HepG2 (cell line): ENCODE measurements around the gene OR8D1. TPM values are rescaled to one million over a fixed set of nuclear protein-coding genes. Genes with fewer than 3 reads are reported as not detected.

ENCODE experiments used
- ATAC-seq: fragments of 200-7000 bp; cut with Tn5 transposase; 3 replicates; pipeline ENCODE4 v1.9.1; 2020; ENCODE audit warnings: mild to moderate bottlenecking, moderate library complexity
- BruUV-seq: library from RNA; stranded (reverse); fragments of 400-500 nt; replicated peaks from 2 replicates; lab custom pipeline; 2021; lab: Mats Ljungman, UMichigan
- CTCF ChIA-PET: fragments of 300-600 bp; formaldehyde crosslinking; extraction: SDS; loops from one replicate; lab custom pipeline; 2021; ENCODE audit warnings: low total read pairs, inconsistent platforms, low intra/inter-chr PET ratio; lab: Yijun Ruan, JAX
- POLR2A ChIA-PET: fragments of 350-600 bp; sonication (Branson Sonifier 250); formaldehyde crosslinking; loops from one replicate; lab custom pipeline; 2020; ENCODE audit warnings: antibody characterized with exemption, inconsistent platforms; lab: Yijun Ruan, JAX
- DNase-seq: peaks from one replicate; pipeline ENCODE4 v3.0.0-alpha.2; 2015; ENCODE audit warnings: low spot score
- FAIRE-seq: peaks from 3 replicates; lab custom pipeline; 2011; peaks lifted over from hg19 to GRCh38; lab: Jason Lieb, UNC
- H2AFZ ChIP-seq: one replicate; pipeline ENCODE4 v1.6.1; 2011; ENCODE audit warnings: low read length, inconsistent platforms
- H3K27ac ChIP-seq: fragments of 300-600 bp; 3 replicates; pipeline ENCODE4 v1.8.0; 2011; ENCODE audit warnings: mixed run types, mild to moderate bottlenecking, mixed read lengths, low read length, inconsistent platforms; ENCODE audit not compliant: insufficient read depth; ENCODE audit errors: extremely low read length
- H3K27me3 ChIP-seq, 2 experiments: fragments of 200-600 bp in 1 of 2; 2 replicates in 1 of 2; 3 replicates in 1 of 2; pipeline versions ENCODE4 v1.6.0 to v1.8.0; 2011; ENCODE audit warnings: low read length in 2 of 2, mild to moderate bottlenecking in 2 of 2, moderate library complexity in 2 of 2, inconsistent platforms in 1 of 2; ENCODE audit not compliant: insufficient read depth in 2 of 2, control insufficient read depth in 1 of 2
- H3K36me3 ChIP-seq, 2 experiments: fragments of 200-600 bp in 1 of 2; replicated peaks in 1 of 2; 2 replicates in 1 of 2; 3 replicates in 1 of 2; pipeline versions ENCODE4 v1.5.1 to v1.8.0; 2011; ENCODE audit warnings: low read length in 2 of 2, inconsistent platforms in 1 of 2; ENCODE audit not compliant: insufficient read depth in 2 of 2, control insufficient read depth in 1 of 2
- H3K4me1 ChIP-seq: 2 replicates; pipeline ENCODE4 v1.5.1; 2012; ENCODE audit warnings: low read length, inconsistent platforms; ENCODE audit not compliant: insufficient read depth
- H3K4me2 ChIP-seq: 2 replicates; pipeline ENCODE4 v1.6.0; 2011; ENCODE audit warnings: low read depth, low read length, inconsistent platforms
- H3K4me3 ChIP-seq, 3 experiments: fragments of 200-600 bp in 1 of 3; sonication (generic), shearing (Covaris generic) in 1 of 3; replicated peaks in 1 of 3; 2 replicates each; pipeline ENCODE4 v1.5.1; 2011 to 2016; ENCODE audit warnings: low read length in 3 of 3, inconsistent platforms in 2 of 3, low read depth in 2 of 3, mild to moderate bottlenecking in 2 of 3, control low read depth in 1 of 3, mixed read lengths in 1 of 3; ENCODE audit not compliant: insufficient read depth in 1 of 3
- H3K79me2 ChIP-seq: one replicate; pipeline ENCODE4 v1.6.1; 2011; ENCODE audit warnings: low read length, inconsistent platforms; ENCODE audit not compliant: insufficient read depth
- H3K9ac ChIP-seq: 2 replicates; pipeline ENCODE4 v1.6.0; 2011; ENCODE audit warnings: mild to moderate bottlenecking, low read depth, low read length, inconsistent platforms; ENCODE audit not compliant: insufficient read depth
- H3K9me3 ChIP-seq: 2 replicates; pipeline ENCODE4 v1.5.1; 2012; ENCODE audit warnings: mild to moderate bottlenecking, low read length
- H4K20me1 ChIP-seq: 2 replicates; pipeline ENCODE4 v1.6.0; 2011; ENCODE audit warnings: inconsistent platforms, mild to moderate bottlenecking, low read length, moderate library complexity; ENCODE audit not compliant: insufficient read depth
- DDIT3 ChIP-seq: sonication (generic); formaldehyde crosslinking; IDR thresholded peaks from 2 replicates; pipeline ENCODE4 v1.4.0; 2020; ENCODE audit warnings: mild to moderate bottlenecking, missing genetic modification reagents
- GLI4 ChIP-seq: sonication (generic); formaldehyde crosslinking; IDR thresholded peaks from 2 replicates; pipeline ENCODE4 v1.5.1; 2020; ENCODE audit warnings: missing genetic modification reagents, mild to moderate bottlenecking, moderate library complexity, borderline replicate concordance
- JUNB ChIP-seq: sonication (generic); formaldehyde crosslinking; IDR thresholded peaks from 2 replicates; pipeline ENCODE4 v1.8.0; 2022; ENCODE audit warnings: missing genetic modification reagents, mild to moderate bottlenecking, borderline replicate concordance
- MLLT10 ChIP-seq: sonication (generic); formaldehyde crosslinking; IDR thresholded peaks from 2 replicates; pipeline ENCODE4 v1.4.0; 2020; ENCODE audit warnings: missing genetic modification reagents
- NCOA2 ChIP-seq: sonication (generic); formaldehyde crosslinking; IDR thresholded peaks from 2 replicates; pipeline ENCODE4 v1.8.0; 2022; ENCODE audit warnings: inconsistent platforms
- NR2F6 ChIP-seq, 2 experiments: IDR thresholded peaks; 2 replicates each; pipeline ENCODE4 v1.6.1; 2016; ENCODE audit warnings: antibody characterized with exemption in 1 of 2, mild to moderate bottlenecking in 1 of 2
- TAF15 ChIP-seq: fragments of 200-400 bp; formaldehyde crosslinking; IDR thresholded peaks from one replicate; pipeline ENCODE4 v1.6.1; 2018; ENCODE audit warnings: mild to moderate bottlenecking, low read depth, low read length; ENCODE audit not compliant: poor library complexity, severe bottlenecking
- ZBTB44 ChIP-seq: sonication (generic); formaldehyde crosslinking; IDR thresholded peaks from 2 replicates; pipeline ENCODE4 v1.4.0; 2020; ENCODE audit warnings: missing genetic modification reagents
- ZNF44 ChIP-seq: sonication (generic); formaldehyde crosslinking; IDR thresholded peaks from 2 replicates; pipeline ENCODE4 v1.5.1; 2020; ENCODE audit warnings: mild to moderate bottlenecking, missing genetic modification reagents
- ZNF530 ChIP-seq: sonication (generic); formaldehyde crosslinking; IDR thresholded peaks from 2 replicates; pipeline ENCODE4 v1.5.0; 2020; ENCODE audit warnings: low read depth, mild to moderate bottlenecking, missing genetic modification reagents
- ZNF577 ChIP-seq: sonication (generic); formaldehyde crosslinking; IDR thresholded peaks from 2 replicates; pipeline ENCODE4 v1.4.0; 2020; ENCODE audit warnings: mild to moderate bottlenecking, low read depth, missing genetic modification reagents, borderline replicate concordance
- ZNF616 ChIP-seq: sonication (generic); formaldehyde crosslinking; IDR thresholded peaks from 2 replicates; pipeline ENCODE4 v1.5.0; 2020; ENCODE audit warnings: low read depth, mild to moderate bottlenecking, missing genetic modification reagents
- ZNF720 ChIP-seq: sonication (generic); formaldehyde crosslinking; IDR thresholded peaks from 2 replicates; pipeline ENCODE4 v1.4.0; 2020; ENCODE audit warnings: missing genetic modification reagents
- ZNF841 ChIP-seq: sonication (generic); formaldehyde crosslinking; IDR thresholded peaks from 2 replicates; pipeline ENCODE4 v1.8.1; 2023; ENCODE audit warnings: missing genetic modification reagents, borderline replicate concordance
- WGBS: methylation state at CpG from one replicate; pipeline ENCODE4 v1.1.6; 2017; ENCODE audit warnings: low lambda C conversion rate; 5-methylcytosine and 5-hydroxymethylcytosine counted together
- in situ Hi-C: cut with HindIII; loops from 2 replicates; pipeline ENCODE4 v1.10.0; 2017; ENCODE audit warnings: low pct_unique_long_range_greater_than_20kb; ENCODE audit not compliant: extremely low pct_ligation_motif_present
- intact Hi-C: fragments of 100-400 bp; cut with micrococcal nuclease; formaldehyde crosslinking; loops from one replicate; pipeline ENCODE4 v1.10.0; 2022; ENCODE audit not compliant: unreplicated experiment
- polyA plus RNA-seq, 8 experiments: library from polyadenylated mRNA; depleted of rRNA in 3 of 8; stranded (reverse) in 7 of 8; unstranded in 1 of 8; fragments of >200 nt; fragmentation: Illumina TruSeq in 4 of 8; extraction: Trizol in 4 of 8; gene quantifications; 2 replicates each; pipeline versions ENCODE4 v1.2.1 to v1.2.3, GENCODE V29; 2011 to 2016; ENCODE audit warnings: low read depth in 4 of 8, missing spikeins in 1 of 8, mixed read lengths in 1 of 8; ENCODE audit not compliant: insufficient read depth in 1 of 8
- total RNA-seq, 5 experiments: library from RNA; depleted of rRNA; stranded (reverse); fragments of >200 nt; fragmentation: Illumina TruSeq; extraction: Trizol; gene quantifications; 2 replicates each; pipeline ENCODE4 v1.2.3, GENCODE V29; 2016; ENCODE audit warnings: low read depth in 1 of 5

The OR8D1 gene
- total and polyA plus RNA-seq, 2 of the 13 experiments (the other 11 are each of a cell fraction or from before 2014, with no cell fraction given) = not detected

GRCh38 chr11:124296016-124296415, 17.7 kb downstream of the OR8D1 start:
- Histone ChIP-seq H3K4me1 (no peaks in the 10 kb centered on the region), H3K79me2 (no peaks in the 10 kb centered on the region), H3K4me2 (no peak overlapping the region), H3K9me3 (no peaks in the 10 kb centered on the region), H3K4me3 (no peak overlapping the region), H4K20me1 (no peaks in the 10 kb centered on the region), H3K27ac (no peak overlapping the region), H3K9ac (no peak overlapping the region), H2AFZ (no peak overlapping the region), H3K36me3 (no peaks in the 10 kb centered on the region), H3K27me3 (no peaks in the 10 kb centered on the region)
- ATAC-seq = no peak
- CTCF ChIA-PET = no interaction called here
- in situ Hi-C loops = no loop called here
- no peak for DNase-seq
- BruUV-seq = no TSS peak
- POLR2A ChIA-PET = no interaction called here
- no peak for TF ChIP-seq GLI4 (CRISPR knock-in tag)
- TF ChIP-seq ZNF577 (CRISPR knock-in tag) = no peak
- TF ChIP-seq DDIT3 (CRISPR knock-in tag) = no peak
- intact Hi-C loops = no loop called here
- no peak for FAIRE-seq

GRCh38 chr11:124294687-124295086, 19.1 kb downstream of the OR8D1 start:
- no peaks in the 10 kb centered on the region for H3K27me3 ChIP-seq
- H3K36me3 ChIP-seq = no peaks in the 10 kb centered on the region
- no peak overlapping the region for H3K27ac ChIP-seq
- in situ Hi-C loops (no loop called here), intact Hi-C loops (no loop called here)
- no peaks in the 10 kb centered on the region for H3K4me1 ChIP-seq
- H3K9ac ChIP-seq = no peak overlapping the region
- H3K9me3 ChIP-seq = peaks cover 8% of the 10 kb centered on the region; the same call in 1 of the 2 replicates
- FAIRE-seq (no peak), DNase-seq (no peak), ATAC-seq (no peak)
- H3K79me2 ChIP-seq = no peaks in the 10 kb centered on the region
- ChIA-PET POLR2A (no interaction called here), CTCF (no interaction called here)
- BruUV-seq = no TSS peak
- H3K4me2 ChIP-seq = no peak overlapping the region
- 0% methylated on average over 1 of the region's 1 CpG for WGBS
- H2AFZ ChIP-seq = no peak overlapping the region
- H4K20me1 ChIP-seq = no peaks in the 10 kb centered on the region
- no peak overlapping the region for H3K4me3 ChIP-seq
- no peak for TF ChIP-seq ZNF720 (CRISPR knock-in tag)
- TF ChIP-seq ZNF44 = no peak
- TF ChIP-seq JUNB (CRISPR knock-in tag) = no peak
- TF ChIP-seq MLLT10 = no peak
- no peak for TF ChIP-seq NR2F6 (IDR thresholded peaks at IDR 0.05)
- TF ChIP-seq NR2F6 (CRISPR knock-in tag; IDR thresholded peaks at IDR 0.05) = no peak
- TF ChIP-seq ZBTB44 = no peak
- no peak for TF ChIP-seq ZNF616 (CRISPR knock-in tag)
- no peak for TF ChIP-seq ZNF530 (CRISPR knock-in tag)
- TF ChIP-seq NCOA2 (CRISPR knock-in tag) = no peak
- TF ChIP-seq TAF15 = no peak
- no peak for TF ChIP-seq ZNF841
